SK-N-SH (cell line): ENCODE measurements around the gene TECPR2.

Experiments used
- EP300 ChIP-seq, 2 experiments: IDR thresholded peaks; 2 replicates each; pipeline versions ENCODE4 v1.4.0 to v1.6.1; 2012; ENCODE audit warnings: borderline replicate concordance in 1 of 2, low read depth in 1 of 2, low read length in 1 of 2
- SIN3A ChIP-seq: IDR thresholded peaks from 2 replicates; pipeline ENCODE4 v1.6.1; 2012; ENCODE audit warnings: low read depth, mild to moderate bottlenecking, low read length, moderate library complexity, borderline replicate concordance
- YY1 ChIP-seq: IDR thresholded peaks from 2 replicates; pipeline ENCODE4 v1.4.0; 2012; ENCODE audit warnings: low read depth, mild to moderate bottlenecking
- TF ChIP-seq, protein P1 (sequence below): fragments of 200-600 bp; sonication (generic); IDR thresholded peaks from 2 replicates; pipeline ENCODE4 v1.6.1; 2017; ENCODE audit warnings: antibody characterized with exemption, mild to moderate bottlenecking, moderate library complexity
- TF ChIP-seq, protein P2 (sequence below): IDR thresholded peaks from 2 replicates; pipeline ENCODE4 v1.4.0; 2012; ENCODE audit warnings: low read depth, borderline replicate concordance

DNA sequence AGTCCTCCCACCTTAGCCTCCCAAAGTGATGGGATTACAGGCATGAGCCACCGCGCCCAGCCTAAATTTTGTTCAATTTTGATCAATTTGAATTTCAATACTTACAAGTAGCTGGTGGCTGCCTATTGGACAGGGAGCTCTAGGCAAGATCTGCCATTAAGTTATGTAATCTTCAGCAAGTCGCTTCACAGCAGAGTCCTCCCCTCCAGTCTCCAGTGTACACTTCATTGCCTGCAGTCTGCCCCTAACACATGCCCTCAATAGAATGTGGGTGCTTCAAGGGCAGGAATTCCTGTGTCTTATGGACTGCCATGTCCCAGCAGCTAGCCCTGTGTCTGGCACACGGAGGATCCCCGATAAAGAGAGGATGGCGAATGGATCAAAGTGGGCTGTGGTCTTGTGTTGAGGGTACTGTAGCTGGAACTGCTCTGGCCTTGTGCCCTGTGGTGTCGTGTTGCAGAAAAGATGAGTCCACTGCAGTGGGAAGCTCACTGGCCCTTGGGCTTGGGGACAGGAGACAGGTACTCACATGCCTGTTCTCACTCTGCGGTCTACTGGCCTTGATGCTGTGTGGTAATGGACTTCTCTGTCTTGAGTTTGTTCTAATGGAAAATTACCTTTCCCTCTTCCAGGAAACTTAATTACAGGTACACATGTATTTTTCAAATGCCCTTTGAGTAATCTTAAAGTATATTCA lies 67.6 kb downstream of the TECPR2 start:
- TF ChIP-seq, protein P1, sequence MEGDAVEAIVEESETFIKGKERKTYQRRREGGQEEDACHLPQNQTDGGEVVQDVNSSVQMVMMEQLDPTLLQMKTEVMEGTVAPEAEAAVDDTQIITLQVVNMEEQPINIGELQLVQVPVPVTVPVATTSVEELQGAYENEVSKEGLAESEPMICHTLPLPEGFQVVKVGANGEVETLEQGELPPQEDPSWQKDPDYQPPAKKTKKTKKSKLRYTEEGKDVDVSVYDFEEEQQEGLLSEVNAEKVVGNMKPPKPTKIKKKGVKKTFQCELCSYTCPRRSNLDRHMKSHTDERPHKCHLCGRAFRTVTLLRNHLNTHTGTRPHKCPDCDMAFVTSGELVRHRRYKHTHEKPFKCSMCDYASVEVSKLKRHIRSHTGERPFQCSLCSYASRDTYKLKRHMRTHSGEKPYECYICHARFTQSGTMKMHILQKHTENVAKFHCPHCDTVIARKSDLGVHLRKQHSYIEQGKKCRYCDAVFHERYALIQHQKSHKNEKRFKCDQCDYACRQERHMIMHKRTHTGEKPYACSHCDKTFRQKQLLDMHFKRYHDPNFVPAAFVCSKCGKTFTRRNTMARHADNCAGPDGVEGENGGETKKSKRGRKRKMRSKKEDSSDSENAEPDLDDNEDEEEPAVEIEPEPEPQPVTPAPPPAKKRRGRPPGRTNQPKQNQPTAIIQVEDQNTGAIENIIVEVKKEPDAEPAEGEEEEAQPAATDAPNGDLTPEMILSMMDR, result no peak
- TF ChIP-seq YY1, result no peak
- no peak for TF ChIP-seq EP300 (IDR thresholded peaks at IDR 0.05; ENCODE audit: borderline replicate concordance in 1 of 2, low read depth in 1 of 2, low read length in 1 of 2)
- TF ChIP-seq, protein P2, sequence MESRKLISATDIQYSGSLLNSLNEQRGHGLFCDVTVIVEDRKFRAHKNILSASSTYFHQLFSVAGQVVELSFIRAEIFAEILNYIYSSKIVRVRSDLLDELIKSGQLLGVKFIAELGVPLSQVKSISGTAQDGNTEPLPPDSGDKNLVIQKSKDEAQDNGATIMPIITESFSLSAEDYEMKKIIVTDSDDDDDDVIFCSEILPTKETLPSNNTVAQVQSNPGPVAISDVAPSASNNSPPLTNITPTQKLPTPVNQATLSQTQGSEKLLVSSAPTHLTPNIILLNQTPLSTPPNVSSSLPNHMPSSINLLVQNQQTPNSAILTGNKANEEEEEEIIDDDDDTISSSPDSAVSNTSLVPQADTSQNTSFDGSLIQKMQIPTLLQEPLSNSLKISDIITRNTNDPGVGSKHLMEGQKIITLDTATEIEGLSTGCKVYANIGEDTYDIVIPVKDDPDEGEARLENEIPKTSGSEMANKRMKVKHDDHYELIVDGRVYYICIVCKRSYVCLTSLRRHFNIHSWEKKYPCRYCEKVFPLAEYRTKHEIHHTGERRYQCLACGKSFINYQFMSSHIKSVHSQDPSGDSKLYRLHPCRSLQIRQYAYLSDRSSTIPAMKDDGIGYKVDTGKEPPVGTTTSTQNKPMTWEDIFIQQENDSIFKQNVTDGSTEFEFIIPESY, result no peak
- no peak for TF ChIP-seq SIN3A
